NCI-H1417 (cell line): ENCODE measurements around the gene GRAMD4.

Source experiments
- DNase-seq, 3 experiments: peaks; one replicate each; lab custom pipeline; 2025; lab: John Stamatoyannopoulos, UW

GRAMD4 gene

GRCh38 chr22:46691571-46691970 is 71.4 kb downstream of the GRAMD4 start:
- no peak for DNase-seq

GRCh38 chr22:46693634-46694415 is 73.6 kb downstream of the GRAMD4 start:
- DNase-seq = peak in 2 of 3 experiments; percentile 42 to 77

- DNase-seq = no peak
Measured at GRCh38 chr22:46694416-46695170, 74.4 kb downstream of the GRAMD4 start.

GRCh38 chr22:46695346-46696228 is 75.4 kb downstream of the GRAMD4 start:
- DNase-seq = no peak

GRCh38 chr22:46696229-46696518 is 76.0 kb downstream of the GRAMD4 start:
- DNase-seq = peak in 2 of 3 experiments; percentile 71 to 82

- no peak for DNase-seq
Measured at GRCh38 chr22:46696614-46697013, 76.4 kb downstream of the GRAMD4 start.

- no peak for DNase-seq
Measured at GRCh38 chr22:46697811-46698515, 77.8 kb downstream of the GRAMD4 start.

GRCh38 chr22:46699091-46699490 is 78.9 kb downstream of the GRAMD4 start:
- DNase-seq = no peak

- DNase-seq = no peak
Measured at GRCh38 chr22:46701262-46701661, 81.1 kb downstream of the GRAMD4 start.

GRCh38 chr22:46703171-46703995 is 83.2 kb downstream of the GRAMD4 start:
- DNase-seq = no peak

GRCh38 chr22:46703996-46704370 is 83.8 kb downstream of the GRAMD4 start:
- DNase-seq = no peak

- no peak for DNase-seq
Measured at GRCh38 chr22:46706060-46706459, 85.9 kb downstream of the GRAMD4 start.

GRCh38 chr22:46707305-46707704 is 87.1 kb downstream of the GRAMD4 start:
- no peak for DNase-seq

GRCh38 chr22:46707827-46708570 is 87.8 kb downstream of the GRAMD4 start:
- DNase-seq = no peak

- DNase-seq = no peak
Measured at GRCh38 chr22:46708766-46709330, 88.7 kb downstream of the GRAMD4 start.

GRCh38 chr22:46710806-46711205 is 90.6 kb downstream of the GRAMD4 start:
- DNase-seq = no peak

- DNase-seq = no peak
Measured at GRCh38 chr22:46712288-46712687, 92.1 kb downstream of the GRAMD4 start.

- no peak for DNase-seq
Measured at GRCh38 chr22:46714550-46714949, 94.4 kb downstream of the GRAMD4 start.

- DNase-seq = no peak
Measured at GRCh38 chr22:46719921-46720320, 99.7 kb downstream of the GRAMD4 start.

- peak in 2 of 3 experiments; percentile 15 to 34 for DNase-seq
Measured at GRCh38 chr22:46721501-46722085, 101.4 kb downstream of the GRAMD4 start.
